ENCODE data around the gene DENR. TPM values are rescaled to one million over a fixed set of nuclear protein-coding genes. Genes with fewer than 3 reads are reported as not detected.
"Not testable (repeated sequence)": the region's sequence is repeated elsewhere in the genome, so short reads cannot be mapped to it uniquely, and the experiment has no call there.

Gene DENR
- total RNA-seq, 4 donors from 2014 or later: 3.6 to 31.6 (median 23.5) TPM

- H3K9me3 ChIP-seq; H3K27ac ChIP-seq; DNase-seq; H3K4me1 ChIP-seq; H3K27me3 ChIP-seq; in situ Hi-C loops (cut with MboI; ENCODE audit: low pct_ligation_motif_present in 1 of 4, low pct_unique_long_range_greater_than_20kb in 1 of 4, low sequenced_read_pairs in 3 of 4); H3K4me3 ChIP-seq; H3K36me3 ChIP-seq: not testable (repeated sequence)
- WGBS, 2 donors (ENCODE audit: low coverage in 1 of 2): 69% methylated on average over 10 of the region's 10 CpGs; no CpG with 5 or more reads in 1 of the 2 donors
- intact Hi-C loops (cut with DNase I; ENCODE audit: low total_unique reads): loop anchor here (10.0 kb wide), 1 partner anchor 722 kb away; no protein-coding TSS in a partner anchor
Measured at GRCh38 chr12:122716658-122717057, 36.0 kb upstream of the DENR start, which contains the start of gene HCAR3. HCAR3 (minus strand) TSS chr12:122716811; CDS start chr12:122716737, 74 bp downstream.

- no peaks in the 10 kb centered on the region for H3K27me3 ChIP-seq
- no peaks in the 10 kb centered on the region for H3K9me3 ChIP-seq
- H3K36me3 ChIP-seq: no peaks in the 10 kb centered on the region
- H3K4me1 ChIP-seq: no peaks in the 10 kb centered on the region
- no peak overlapping the region for H3K27ac ChIP-seq
- in situ Hi-C loops (cut with MboI; ENCODE audit: low pct_ligation_motif_present in 1 of 4, low pct_unique_long_range_greater_than_20kb in 1 of 4, low sequenced_read_pairs in 3 of 4): no loop called here
- intact Hi-C loops (cut with DNase I; ENCODE audit: low total_unique reads): no loop called here
- no peak for DNase-seq
- H3K4me3 ChIP-seq: no peak overlapping the region
- WGBS, 2 donors (ENCODE audit: low coverage in 1 of 2): 64 to 65% methylated on average over 9 to 11 of the region's 11 CpGs
- TF ChIP-seq CTCF (IDR thresholded peaks at IDR 0.05) (no peak), POLR2AphosphoS5 (IDR thresholded peaks at IDR 0.05) (no peak), EP300 (IDR thresholded peaks at IDR 0.05; ENCODE audit: low read depth) (no peak), POLR2A (IDR thresholded peaks at IDR 0.05) (no peak)
Measured at GRCh38 chr12:122721057-122721545, 31.5 kb upstream of the DENR start.

GRCh38 chr12:122722387-122722786 lies 30.2 kb upstream of the DENR start:
- H3K9me3 ChIP-seq: no peaks in the 10 kb centered on the region
- in situ Hi-C loops (cut with MboI; ENCODE audit: low pct_ligation_motif_present in 1 of 4, low pct_unique_long_range_greater_than_20kb in 1 of 4, low sequenced_read_pairs in 3 of 4) (no loop called here), intact Hi-C loops (cut with DNase I; ENCODE audit: low total_unique reads) (no loop called here)
- H3K4me1 ChIP-seq: no peaks in the 10 kb centered on the region
- WGBS, 2 donors (ENCODE audit: low coverage in 1 of 2): 47 to 80% methylated on average over 1 of the region's 1 CpG
- H3K4me3 ChIP-seq: no peak overlapping the region
- DNase-seq: no peak
- no peak overlapping the region for H3K27ac ChIP-seq
- no peaks in the 10 kb centered on the region for H3K36me3 ChIP-seq
- H3K27me3 ChIP-seq: no peaks in the 10 kb centered on the region
- TF ChIP-seq POLR2AphosphoS5 (IDR thresholded peaks at IDR 0.05) (no peak), CTCF (IDR thresholded peaks at IDR 0.05) (no peak), EP300 (IDR thresholded peaks at IDR 0.05; ENCODE audit: low read depth) (no peak), POLR2A (IDR thresholded peaks at IDR 0.05) (no peak)

GRCh38 chr12:122724641-122725243 lies 27.9 kb upstream of the DENR start:
- TF ChIP-seq POLR2AphosphoS5 (IDR thresholded peaks at IDR 0.05) (no peak), POLR2A (IDR thresholded peaks at IDR 0.05) (no peak), CTCF (IDR thresholded peaks at IDR 0.05) (no peak), EP300 (IDR thresholded peaks at IDR 0.05; ENCODE audit: low read depth) (no peak)
- in situ Hi-C loops (cut with MboI; ENCODE audit: low pct_ligation_motif_present in 1 of 4, low pct_unique_long_range_greater_than_20kb in 1 of 4, low sequenced_read_pairs in 3 of 4): no loop called here
- Histone ChIP-seq H3K4me1 (no peaks in the 10 kb centered on the region), H3K27ac (no peak overlapping the region), H3K9me3 (no peaks in the 10 kb centered on the region), H3K36me3 (no peaks in the 10 kb centered on the region), H3K4me3 (no peak overlapping the region), H3K27me3 (no peaks in the 10 kb centered on the region)
- whole genome bisulfite sequencing, 2 donors (ENCODE audit: low coverage in 1 of 2): 91 to 92% methylated on average over 5 to 12 of the region's 12 CpGs
- DNase-seq: no peak
- intact Hi-C loops (cut with DNase I; ENCODE audit: low total_unique reads): no loop called here

Data from transverse colon (tissue), 4 donors.